PC-3 (cell line): ENCODE measurements around the gene RFT1. TPM values are rescaled to one million over a fixed set of nuclear protein-coding genes. Genes with fewer than 3 reads are reported as not detected.

ENCODE experiments used
- ATAC-seq: fragments of 200-7000 bp; cut with Tn5 transposase; 2 replicates; pipeline ENCODE4 v1.9.1; 2020; ENCODE audit warnings: mild to moderate bottlenecking, moderate library complexity
- BruUV-seq: library from RNA; stranded (reverse); fragments of 400-500 nt; replicated peaks from 2 replicates; lab custom pipeline; 2021; lab: Mats Ljungman, UMichigan
- CTCF ChIA-PET: fragments of 300-600 bp; sonication (Branson Sonifier 250); formaldehyde crosslinking; loops from one replicate; lab custom pipeline; 2022; ENCODE audit warnings: antibody characterized with exemption; lab: Charles Lee
- POLR2A ChIA-PET: fragments of 300-600 bp; sonication (Branson Sonifier 250); formaldehyde crosslinking; loops from one replicate; lab custom pipeline; 2022; ENCODE audit warnings: antibody characterized with exemption; ENCODE audit not compliant: unreplicated experiment; lab: Charles Lee
- DNase-seq: peaks from one replicate; pipeline ENCODE4 v3.0.0-alpha.2; 2015
- H2AFZ ChIP-seq: fragments of 300-600 bp; sonication (generic); 2 replicates; pipeline ENCODE4 v1.6.0; 2016; ENCODE audit warnings: antibody characterized with exemption, low read length
- H3F3A ChIP-seq: fragments of 300-600 bp; sonication (generic); one replicate; pipeline ENCODE4 v1.6.0; 2017; ENCODE audit warnings: antibody characterized with exemption, low read length, control low read depth, mild to moderate bottlenecking; ENCODE audit not compliant: unreplicated experiment
- H3K27ac ChIP-seq: fragments of 300-600 bp; sonication (generic); 2 replicates; pipeline ENCODE4 v1.5.1; 2016; ENCODE audit warnings: mild to moderate bottlenecking, low read length
- H3K27me3 ChIP-seq: fragments of 300-600 bp; sonication (generic); 2 replicates; pipeline ENCODE4 v1.6.1; 2016; ENCODE audit warnings: low read length, mixed read lengths
- H3K36me3 ChIP-seq: fragments of 300-600 bp; sonication (generic); 2 replicates; pipeline ENCODE4 v1.6.1; 2016; ENCODE audit warnings: low read depth, mixed run types, low read length, mixed read lengths
- H3K4me1 ChIP-seq: fragments of 300-600 bp; sonication (generic); 2 replicates; pipeline ENCODE4 v1.5.1; 2016; ENCODE audit warnings: low read length; ENCODE audit not compliant: insufficient read depth
- H3K4me2 ChIP-seq: fragments of 300-600 bp; sonication (generic); 2 replicates; pipeline ENCODE4 v1.6.0; 2016; ENCODE audit warnings: low read length
- H3K4me3 ChIP-seq: fragments of 300-600 bp; sonication (generic); 2 replicates; pipeline ENCODE4 v1.5.1; 2016; ENCODE audit warnings: mild to moderate bottlenecking, low read length, mixed read lengths
- H3K79me2 ChIP-seq: fragments of 300-600 bp; sonication (generic); 2 replicates; pipeline ENCODE4 v1.6.1; 2017; ENCODE audit warnings: low read length, mixed read lengths
- H3K9ac ChIP-seq: fragments of 300-600 bp; sonication (generic); 2 replicates; pipeline ENCODE4 v1.6.0; 2016; ENCODE audit warnings: mild to moderate bottlenecking, low read length
- H3K9me2 ChIP-seq: fragments of 300-600 bp; sonication (generic); replicated peaks from 2 replicates; pipeline ENCODE4 v1.6.1; 2016; ENCODE audit warnings: mixed run types, low read length, mixed read lengths
- H3K9me3 ChIP-seq: fragments of 300-600 bp; sonication (generic); 2 replicates; pipeline ENCODE4 v1.6.1; 2016; ENCODE audit warnings: low read length, mixed read lengths
- H4K20me1 ChIP-seq: fragments of 300-600 bp; sonication (generic); 2 replicates; pipeline ENCODE4 v1.6.1; 2016; ENCODE audit warnings: low read length, mixed read lengths
- CTCF ChIP-seq: fragments of 300-600 bp; sonication (generic); conservative IDR thresholded peaks from 2 replicates; pipeline ENCODE4 v1.5.1; 2017; ENCODE audit warnings: antibody characterized with exemption, low read depth, mild to moderate bottlenecking, low read length
- EZH2 ChIP-seq: fragments of 300-600 bp; sonication (generic); IDR thresholded peaks from one replicate; pipeline ENCODE4 v1.6.1; 2017; ENCODE audit warnings: antibody characterized with exemption, mild to moderate bottlenecking, low read length; ENCODE audit not compliant: unreplicated experiment
- EZH2phosphoT487 ChIP-seq: fragments of 300-600 bp; sonication (generic); IDR thresholded peaks from 2 replicates; pipeline ENCODE4 v1.6.1; 2018; ENCODE audit warnings: mild to moderate bottlenecking, antibody characterized with exemption, low read length, borderline replicate concordance
- intact Hi-C: fragments of 100-400 bp; cut with micrococcal nuclease; formaldehyde crosslinking; loops from 2 replicates; pipeline ENCODE4 v1.9.0; 2023
- total RNA-seq: library from RNA; depleted of rRNA; stranded (reverse); fragments of >200 nt; gene quantifications from 2 replicates; pipeline ENCODE4 v1.2.3, GENCODE V29; 2014

RFT1 gene
- total RNA-seq, 1 experiment from 2014 or later: 24.6 TPM

GRCh38 chr3:53092216-53092615 is 38.0 kb downstream of the RFT1 start:
- H3K9me2 ChIP-seq: no peaks in the 10 kb centered on the region

GRCh38 chr3:53091011-53091410 is 39.2 kb downstream of the RFT1 start:
- Histone ChIP-seq H4K20me1 (no peaks in the 10 kb centered on the region), H3K9ac (no peak overlapping the region), H3K36me3 (peaks cover 8% of the 10 kb centered on the region; the same call in 1 of the 2 replicates), H3K4me2 (no peak overlapping the region), H3K4me3 (no peak overlapping the region), H3K79me2 (no peaks in the 10 kb centered on the region), H3K27ac (no peak overlapping the region), H3K27me3 (no peaks in the 10 kb centered on the region), H3K4me1 (no peaks in the 10 kb centered on the region), H3K9me3 (no peaks in the 10 kb centered on the region), H3K9me2 (no peaks in the 10 kb centered on the region), H2AFZ (no peak overlapping the region), H3F3A (no peaks in the 10 kb centered on the region)
- TF ChIP-seq CTCF (no peak), EZH2 (no peak), EZH2phosphoT487 (no peak)
- ATAC-seq (no peak), DNase-seq (no peak)
- POLR2A ChIA-PET: no interaction called here
- intact Hi-C loops: no loop called here
- CTCF ChIA-PET: no interaction called here
- BruUV-seq: no TSS peak

More at GRCh38 chr3:53092216-53092615, 38.0 kb downstream of the RFT1 start:
- Histone ChIP-seq H3K4me1 (no peaks in the 10 kb centered on the region), H3K9ac (no peak overlapping the region), H3K79me2 (no peaks in the 10 kb centered on the region), H2AFZ (no peak overlapping the region), H3F3A (no peaks in the 10 kb centered on the region), H3K27ac (no peak overlapping the region), H3K36me3 (peaks cover 11% of the 10 kb centered on the region; the same call in 1 of the 2 replicates), H3K27me3 (no peaks in the 10 kb centered on the region), H3K4me2 (no peak overlapping the region), H3K4me3 (no peak overlapping the region), H4K20me1 (no peaks in the 10 kb centered on the region), H3K9me3 (no peaks in the 10 kb centered on the region)
- intact Hi-C loops: no loop called here
- ChIA-PET CTCF (no interaction called here), POLR2A (no interaction called here)
- no peak for DNase-seq
- BruUV-seq: no TSS peak
- TF ChIP-seq EZH2: no peak
- TF ChIP-seq EZH2phosphoT487: no peak
- no peak for TF ChIP-seq CTCF
- ATAC-seq: no peak

GRCh38 chr3:53089511-53089910 is 40.7 kb downstream of the RFT1 start:
- no peak overlapping the region for H3K4me2 ChIP-seq
- CTCF ChIA-PET: no interaction called here
- H3K4me1 ChIP-seq: no peaks in the 10 kb centered on the region
- no peaks in the 10 kb centered on the region for H3F3A ChIP-seq
- no peaks in the 10 kb centered on the region for H3K27me3 ChIP-seq
- no TSS peak for BruUV-seq
- TF ChIP-seq CTCF: no peak
- no peak for TF ChIP-seq EZH2
- TF ChIP-seq EZH2phosphoT487: no peak
- H2AFZ ChIP-seq: no peak overlapping the region
- intact Hi-C loops: no loop called here
- H3K4me3 ChIP-seq: no peak overlapping the region
- H3K9me2 ChIP-seq: no peaks in the 10 kb centered on the region
- no peak overlapping the region for H3K27ac ChIP-seq
- H3K9ac ChIP-seq: no peak overlapping the region
- POLR2A ChIA-PET: no interaction called here
- no peaks in the 10 kb centered on the region for H3K79me2 ChIP-seq
- ATAC-seq: no peak
- DNase-seq: no peak
- H3K9me3 ChIP-seq: no peaks in the 10 kb centered on the region
- H3K36me3 ChIP-seq: peaks cover 8% of the 10 kb centered on the region; the same call in 1 of the 2 replicates
- no peaks in the 10 kb centered on the region for H4K20me1 ChIP-seq
